IMR-90 (cell line): ENCODE measurements around the gene SERPINB11. TPM values are rescaled to one million over a fixed set of nuclear protein-coding genes. Genes with fewer than 3 reads are reported as not detected.

Source experiments
- ATAC-seq: fragments of 200-7000 bp; cut with Tn5 transposase; 2 replicates; pipeline ENCODE4 v1.9.1; 2020; ENCODE audit warnings: low read depth, mild to moderate bottlenecking, moderate library complexity
- BruUV-seq: library from RNA; stranded (reverse); fragments of 400-500 nt; replicated peaks from 2 replicates; lab custom pipeline; 2021; lab: Mats Ljungman, UMichigan
- CTCF ChIA-PET: fragments of 300-600 bp; formaldehyde crosslinking; extraction: SDS; loops from one replicate; lab custom pipeline; 2021; ENCODE audit warnings: antibody characterized with exemption; lab: Yijun Ruan, JAX
- POLR2A ChIA-PET: fragments of 300-600 bp; sonication (Branson Sonifier 250); formaldehyde crosslinking; loops from one replicate; lab custom pipeline; 2022; ENCODE audit warnings: antibody characterized with exemption; ENCODE audit not compliant: unreplicated experiment; lab: Charles Lee
- DNase-seq: peaks from one replicate; pipeline ENCODE4 v3.0.0; 2013
- H2AFZ ChIP-seq: replicated peaks from 2 replicates; pipeline ENCODE3; 2013; ENCODE audit warnings: low read length, mild to moderate bottlenecking; ENCODE audit not compliant: poor library complexity
- H2AK5ac ChIP-seq: 2 replicates; pipeline ENCODE4 v1.6.1; 2013; ENCODE audit warnings: low read depth, low read length, inconsistent platforms
- H2AK9ac ChIP-seq: replicated peaks from 2 replicates; pipeline ENCODE3; 2013; ENCODE audit warnings: mild to moderate bottlenecking, low read depth, low read length, moderate library complexity; ENCODE audit not compliant: poor library complexity
- H2BK120ac ChIP-seq: 2 replicates; pipeline ENCODE4 v1.6.1; 2013; ENCODE audit warnings: low read depth, low read length, inconsistent platforms
- H2BK15ac ChIP-seq: 3 replicates; pipeline ENCODE4 v1.6.1; 2013; ENCODE audit warnings: low read depth, low read length, inconsistent platforms
- H2BK20ac ChIP-seq: 2 replicates; pipeline ENCODE4 v1.6.1; 2013; ENCODE audit warnings: low read depth, mild to moderate bottlenecking, inconsistent platforms, low read length, moderate library complexity
- H2BK5ac ChIP-seq: 2 replicates; pipeline ENCODE4 v1.6.1; 2013; ENCODE audit warnings: mild to moderate bottlenecking, low read depth, low read length, inconsistent platforms; ENCODE audit not compliant: poor library complexity, severe bottlenecking
- H3K14ac ChIP-seq: replicated peaks from 2 replicates; pipeline ENCODE4 v1.6.1; 2013; ENCODE audit warnings: low read depth, low read length, inconsistent platforms
- H3K18ac ChIP-seq: 2 replicates; pipeline ENCODE4 v1.6.1; 2013; ENCODE audit warnings: low read depth, low read length, control low read depth
- H3K23ac ChIP-seq: 2 replicates; pipeline ENCODE4 v1.6.1; 2013; ENCODE audit warnings: low read depth, low read length, inconsistent platforms
- H3K27ac ChIP-seq: 2 replicates; pipeline ENCODE4 v1.5.1; 2013; ENCODE audit warnings: mild to moderate bottlenecking, control low read depth, low read length; ENCODE audit not compliant: insufficient read depth
- H3K27me3 ChIP-seq: 2 replicates; pipeline ENCODE4 v1.6.1; 2013; ENCODE audit warnings: low read length; ENCODE audit not compliant: control insufficient read depth, insufficient read depth
- H3K36me3 ChIP-seq: 2 replicates; pipeline ENCODE4 v1.6.1; 2013; ENCODE audit warnings: low read length, mixed read lengths; ENCODE audit not compliant: control insufficient read depth, insufficient read depth
- H3K4ac ChIP-seq: 2 replicates; pipeline ENCODE4 v1.6.1; 2013; ENCODE audit warnings: low read depth, low read length, inconsistent platforms
- H3K4me1 ChIP-seq: 2 replicates; pipeline ENCODE4 v1.6.1; 2013; ENCODE audit warnings: low read length, mixed read lengths; ENCODE audit not compliant: control insufficient read depth, insufficient read depth
- H3K4me2 ChIP-seq: 2 replicates; pipeline ENCODE4 v1.6.1; 2013; ENCODE audit warnings: low read depth, mild to moderate bottlenecking, control low read depth, low read length, moderate library complexity
- H3K4me3 ChIP-seq: 2 replicates; pipeline ENCODE4 v1.5.1; 2013; ENCODE audit warnings: low read depth, mild to moderate bottlenecking, control low read depth, low read length, moderate library complexity; ENCODE audit not compliant: insufficient read depth
- H3K56ac ChIP-seq: 2 replicates; pipeline ENCODE4 v1.6.1; 2013; ENCODE audit warnings: low read length, inconsistent platforms; ENCODE audit not compliant: insufficient read depth; ENCODE audit errors: extremely low read depth
- H3K79me1 ChIP-seq, 2 experiments: 2 replicates each; pipeline ENCODE4 v1.6.1; 2013; ENCODE audit warnings: low read length in 2 of 2, inconsistent platforms in 1 of 2, low read depth in 1 of 2
- H3K9ac ChIP-seq: 2 replicates; pipeline ENCODE4 v1.6.1; 2013; ENCODE audit warnings: low read depth, low read length, control low read depth
- H3K9me1 ChIP-seq: 2 replicates; pipeline ENCODE4 v1.6.1; 2013; ENCODE audit warnings: low read length, inconsistent platforms; ENCODE audit not compliant: insufficient read depth
- H3K9me3 ChIP-seq: 2 replicates; pipeline ENCODE4 v1.6.1; 2013; ENCODE audit warnings: low read length; ENCODE audit not compliant: control insufficient read depth, insufficient read depth
- H4K20me1 ChIP-seq: 2 replicates; pipeline ENCODE4 v1.6.1; 2013; ENCODE audit warnings: low read length, inconsistent platforms; ENCODE audit not compliant: insufficient read depth
- H4K5ac ChIP-seq: 2 replicates; pipeline ENCODE4 v1.6.1; 2013; ENCODE audit warnings: mild to moderate bottlenecking, low read depth, low read length, control low read depth
- H4K8ac ChIP-seq, 2 experiments: 2 replicates each; pipeline ENCODE4 v1.6.1; 2013; ENCODE audit warnings: low read depth in 2 of 2, low read length in 2 of 2, control low read depth in 1 of 2, inconsistent platforms in 1 of 2
- H4K91ac ChIP-seq: 2 replicates; pipeline ENCODE4 v1.6.1; 2013; ENCODE audit warnings: low read depth, low read length, inconsistent platforms; ENCODE audit not compliant: insufficient read depth
- BHLHE40 ChIP-seq: fragments of 150-350 bp; IDR thresholded peaks from 2 replicates; pipeline ENCODE4 v1.6.1; 2016; ENCODE audit warnings: mild to moderate bottlenecking, low read depth, low read length
- CEBPB ChIP-seq: IDR thresholded peaks from 2 replicates; pipeline ENCODE4 v1.6.1; 2012; ENCODE audit warnings: low read depth, low read length, improper control_type of control experiment
- CHD1 ChIP-seq: IDR thresholded peaks from 2 replicates; pipeline ENCODE4 v1.6.1; 2012; ENCODE audit warnings: low read depth, low read length, improper control_type of control experiment
- FOS ChIP-seq: fragments of 150-350 bp; IDR thresholded peaks from 2 replicates; pipeline ENCODE4 v1.6.1; 2016; ENCODE audit warnings: low read depth, low read length
- MAFK ChIP-seq: IDR thresholded peaks from 2 replicates; pipeline ENCODE4 v1.6.1; 2012; ENCODE audit warnings: low read depth, low read length, improper control_type of control experiment
- MAZ ChIP-seq: IDR thresholded peaks from 2 replicates; pipeline ENCODE4 v1.6.1; 2012; ENCODE audit warnings: low read depth, mild to moderate bottlenecking, low read length, improper control_type of control experiment, moderate library complexity, borderline replicate concordance
- MXI1 ChIP-seq: IDR thresholded peaks from 2 replicates; pipeline ENCODE4 v1.6.1; 2012; ENCODE audit warnings: low read depth, mild to moderate bottlenecking, low read length, moderate library complexity, borderline replicate concordance
- NFE2L2 ChIP-seq: fragments of 150-350 bp; IDR thresholded peaks from 2 replicates; pipeline ENCODE4 v1.6.1; 2016; ENCODE audit warnings: low read depth, mild to moderate bottlenecking, low read length
- POLR2A ChIP-seq: IDR thresholded peaks from 2 replicates; pipeline ENCODE4 v1.6.1; 2012; ENCODE audit warnings: mild to moderate bottlenecking, low read depth, low read length
- RAD21 ChIP-seq: IDR thresholded peaks from 2 replicates; pipeline ENCODE4 v1.6.1; 2012; ENCODE audit warnings: low read length, improper control_type of control experiment
- RCOR1 ChIP-seq: IDR thresholded peaks from 2 replicates; pipeline ENCODE4 v1.6.1; 2012; ENCODE audit warnings: mild to moderate bottlenecking, low read length, improper control_type of control experiment; ENCODE audit not compliant: insufficient replicate concordance
- RFX5 ChIP-seq: IDR thresholded peaks from 2 replicates; pipeline ENCODE4 v1.8.0; 2012; ENCODE audit warnings: low read depth, mild to moderate bottlenecking, low read length, moderate library complexity
- SMC3 ChIP-seq: fragments of 150-350 bp; IDR thresholded peaks from 2 replicates; pipeline ENCODE4 v1.6.1; 2016; ENCODE audit warnings: low read depth, mild to moderate bottlenecking, antibody characterized with exemption, low read length, moderate library complexity
- WGBS, 2 experiments: methylation state at CpG; one replicate each; pipeline versions ENCODE4 v1.1.5 to v1.1.7; 2013; ENCODE audit warnings: missing lambda C conversion rate in 2 of 2; ENCODE audit not compliant: insufficient read length in 1 of 2; ENCODE audit errors: extremely low coverage in 2 of 2; 5-methylcytosine and 5-hydroxymethylcytosine counted together
- dilution Hi-C: fragments of 300-500 bp; cut with HindIII; formaldehyde crosslinking; loops from one replicate; pipeline ENCODE4 v1.14.3; 2018; ENCODE audit warnings: low sequenced_read_pairs; ENCODE audit not compliant: unreplicated experiment
- in situ Hi-C: fragments of 300-500 bp; cut with MboI; formaldehyde crosslinking; loops from 3 replicates; pipeline ENCODE4 v1.14.3; 2019; ENCODE audit warnings: low sequenced_read_pairs, inconsistent platforms, mixed read lengths
- intact Hi-C: fragments of 100-400 bp; cut with micrococcal nuclease; formaldehyde crosslinking; loops from 2 replicates; pipeline ENCODE4 v1.10.0; 2022
- polyA plus RNA-seq, 3 experiments: library from polyadenylated mRNA; depleted of rRNA; stranded (reverse); fragments of >200 nt; gene quantifications; 2 replicates each; pipeline ENCODE4 v1.2.3, GENCODE V29; 2012; ENCODE audit warnings: low replicate concordance in 1 of 3
- total RNA-seq: library from RNA; depleted of rRNA; stranded (reverse); fragments of >200 nt; gene quantifications from 2 replicates; pipeline ENCODE4 v1.2.3, GENCODE V29; 2012
- TF ChIP-seq, protein P1 (sequence below): fragments of 150-350 bp; IDR thresholded peaks from 2 replicates; pipeline ENCODE4 v1.6.1; 2016; ENCODE audit warnings: low read depth, mild to moderate bottlenecking, low read length, moderate library complexity, borderline replicate concordance
- TF ChIP-seq, protein P2 (sequence below): conservative IDR thresholded peaks from 2 replicates; pipeline ENCODE4 v1.5.1; 2012; ENCODE audit warnings: mild to moderate bottlenecking, low read depth, low read length, improper control_type of control experiment
- TF ChIP-seq, protein P3 (sequence below): fragments of 150-350 bp; IDR thresholded peaks from 2 replicates; pipeline ENCODE4 v1.6.1; 2017; ENCODE audit warnings: mild to moderate bottlenecking, antibody characterized with exemption, low read length, low read depth

The SERPINB11 gene
- total and polyA plus RNA-seq, 2 of the 4 experiments (the other 2 are of a cell fraction): 0.12 to 0.18 TPM

DNA sequence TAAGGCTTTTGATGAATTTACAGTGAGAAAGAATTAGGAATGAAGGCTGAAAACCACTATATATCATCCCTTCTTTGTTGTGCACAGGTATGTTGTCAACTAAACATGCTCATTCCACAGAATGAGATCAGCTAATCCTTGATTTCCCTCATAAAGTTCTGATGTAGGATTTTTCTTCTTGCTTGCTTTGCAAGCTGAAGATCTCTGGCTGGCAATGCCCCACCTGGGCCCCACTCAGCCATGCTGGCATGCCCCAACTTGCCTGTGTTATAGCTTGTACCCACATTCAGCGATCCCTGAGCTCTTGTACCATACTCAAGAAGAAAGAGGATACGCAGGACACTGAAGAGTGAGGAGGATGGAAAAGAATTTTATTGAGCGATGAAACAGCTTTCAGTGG, 18.0 kb upstream of the SERPINB11 start:
- ATAC-seq (no peak), DNase-seq (no peak)
- no TSS peak for BruUV-seq
- Histone ChIP-seq H2AK5ac (no peak overlapping the region), H2BK15ac (no peak overlapping the region), H3K4me2 (no peak overlapping the region), H3K79me1 (no peaks in the 10 kb centered on the region), H2BK120ac (no peak overlapping the region), H3K27ac (no peak overlapping the region), H2AK9ac (peak overlapping the region; percentile 38), H2BK5ac (no peak overlapping the region), H3K27me3 (no peaks in the 10 kb centered on the region), H3K23ac (no peak overlapping the region), H3K56ac (no peak overlapping the region), H4K91ac (no peak overlapping the region), H4K5ac (no peak overlapping the region), H3K14ac (no peak overlapping the region), H3K9ac (no peak overlapping the region), H3K36me3 (no peaks in the 10 kb centered on the region), H2BK20ac (no peak overlapping the region), H3K4ac (no peak overlapping the region), H2AFZ (no peak overlapping the region), H3K18ac (no peak overlapping the region), H3K4me3 (no peak overlapping the region), H3K9me3 (no peaks in the 10 kb centered on the region), H3K9me1 (no peaks in the 10 kb centered on the region; the same call in 1 of the 2 replicates), H3K4me1 (no peaks in the 10 kb centered on the region; the same call in 1 of the 2 replicates), H4K8ac (no peak overlapping the region), H4K20me1 (no peaks in the 10 kb centered on the region)
- in situ Hi-C loops (no loop called here), dilution Hi-C loops (no loop called here), intact Hi-C loops (no loop called here)
- WGBS, 2 experiments: no CpG with 5 or more reads among the region's 3 CpGs
- POLR2A ChIA-PET: no interaction called here
- CTCF ChIA-PET: interaction anchor here (2.0 kb wide), 1 partner anchor 10 kb away, joined by 4 read pairs; no protein-coding TSS in a partner anchor
- no peak for TF ChIP-seq RAD21
- no peak for TF ChIP-seq FOS
- no peak for TF ChIP-seq MAFK
- no peak for TF ChIP-seq POLR2A
- TF ChIP-seq MXI1: no peak
- no peak for TF ChIP-seq CHD1
- no peak for TF ChIP-seq MAZ
- no peak for TF ChIP-seq BHLHE40
- TF ChIP-seq RCOR1: no peak
- TF ChIP-seq, protein P1, sequence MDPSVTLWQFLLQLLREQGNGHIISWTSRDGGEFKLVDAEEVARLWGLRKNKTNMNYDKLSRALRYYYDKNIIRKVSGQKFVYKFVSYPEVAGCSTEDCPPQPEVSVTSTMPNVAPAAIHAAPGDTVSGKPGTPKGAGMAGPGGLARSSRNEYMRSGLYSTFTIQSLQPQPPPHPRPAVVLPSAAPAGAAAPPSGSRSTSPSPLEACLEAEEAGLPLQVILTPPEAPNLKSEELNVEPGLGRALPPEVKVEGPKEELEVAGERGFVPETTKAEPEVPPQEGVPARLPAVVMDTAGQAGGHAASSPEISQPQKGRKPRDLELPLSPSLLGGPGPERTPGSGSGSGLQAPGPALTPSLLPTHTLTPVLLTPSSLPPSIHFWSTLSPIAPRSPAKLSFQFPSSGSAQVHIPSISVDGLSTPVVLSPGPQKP: no peak
- TF ChIP-seq RFX5: no peak
- no peak for TF ChIP-seq NFE2L2
- no peak for TF ChIP-seq CEBPB
- TF ChIP-seq, protein P2, sequence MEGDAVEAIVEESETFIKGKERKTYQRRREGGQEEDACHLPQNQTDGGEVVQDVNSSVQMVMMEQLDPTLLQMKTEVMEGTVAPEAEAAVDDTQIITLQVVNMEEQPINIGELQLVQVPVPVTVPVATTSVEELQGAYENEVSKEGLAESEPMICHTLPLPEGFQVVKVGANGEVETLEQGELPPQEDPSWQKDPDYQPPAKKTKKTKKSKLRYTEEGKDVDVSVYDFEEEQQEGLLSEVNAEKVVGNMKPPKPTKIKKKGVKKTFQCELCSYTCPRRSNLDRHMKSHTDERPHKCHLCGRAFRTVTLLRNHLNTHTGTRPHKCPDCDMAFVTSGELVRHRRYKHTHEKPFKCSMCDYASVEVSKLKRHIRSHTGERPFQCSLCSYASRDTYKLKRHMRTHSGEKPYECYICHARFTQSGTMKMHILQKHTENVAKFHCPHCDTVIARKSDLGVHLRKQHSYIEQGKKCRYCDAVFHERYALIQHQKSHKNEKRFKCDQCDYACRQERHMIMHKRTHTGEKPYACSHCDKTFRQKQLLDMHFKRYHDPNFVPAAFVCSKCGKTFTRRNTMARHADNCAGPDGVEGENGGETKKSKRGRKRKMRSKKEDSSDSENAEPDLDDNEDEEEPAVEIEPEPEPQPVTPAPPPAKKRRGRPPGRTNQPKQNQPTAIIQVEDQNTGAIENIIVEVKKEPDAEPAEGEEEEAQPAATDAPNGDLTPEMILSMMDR: no peak
- TF ChIP-seq SMC3: no peak
- TF ChIP-seq, protein P3, sequence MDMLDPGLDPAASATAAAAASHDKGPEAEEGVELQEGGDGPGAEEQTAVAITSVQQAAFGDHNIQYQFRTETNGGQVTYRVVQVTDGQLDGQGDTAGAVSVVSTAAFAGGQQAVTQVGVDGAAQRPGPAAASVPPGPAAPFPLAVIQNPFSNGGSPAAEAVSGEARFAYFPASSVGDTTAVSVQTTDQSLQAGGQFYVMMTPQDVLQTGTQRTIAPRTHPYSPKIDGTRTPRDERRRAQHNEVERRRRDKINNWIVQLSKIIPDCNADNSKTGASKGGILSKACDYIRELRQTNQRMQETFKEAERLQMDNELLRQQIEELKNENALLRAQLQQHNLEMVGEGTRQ: no peak
